ENCODE measurements around the gene DNM2. TPM values are rescaled to one million over a fixed set of nuclear protein-coding genes. Genes with fewer than 3 reads are reported as not detected.

DNM2 gene
- total RNA-seq, 1 donor from 2014 or later = 156 TPM

- Histone ChIP-seq H3K36me3 (no peaks in the 10 kb centered on the region), H3K4me1 (peaks cover 97% of the 10 kb centered on the region), H3K9me3 (replicated peaks) (no peaks in the 10 kb centered on the region), H3K4me3 (no peak overlapping the region), H3K27me3 (ENCODE audit: low read depth) (no peaks in the 10 kb centered on the region), H3K27ac (replicated peaks) (peak overlapping the region; percentile 94)
- no peak for TF ChIP-seq CTCF (IDR thresholded peaks at IDR 0.05; ENCODE audit: borderline replicate concordance)
- DNase-seq = peak; percentile 49
- intact Hi-C loops (cut with micrococcal nuclease) = no loop called here
Measured at GRCh38 chr19:10748927-10749434, 31.1 kb downstream of the DNM2 start.

GRCh38 chr19:10749435-10750384 is 31.8 kb downstream of the DNM2 start:
- no peak for TF ChIP-seq CTCF (IDR thresholded peaks at IDR 0.05; ENCODE audit: borderline replicate concordance)
- DNase-seq = no peak
- Histone ChIP-seq H3K4me1 (peaks cover 97% of the 10 kb centered on the region), H3K27ac (replicated peaks) (peak overlapping the region; percentile 94), H3K27me3 (ENCODE audit: low read depth) (no peaks in the 10 kb centered on the region), H3K36me3 (no peaks in the 10 kb centered on the region), H3K9me3 (replicated peaks) (no peaks in the 10 kb centered on the region), H3K4me3 (no peak overlapping the region)
- intact Hi-C loops (cut with micrococcal nuclease) = no loop called here

- H3K36me3 ChIP-seq = no peaks in the 10 kb centered on the region
- no peaks in the 10 kb centered on the region for H3K27me3 ChIP-seq (ENCODE audit: low read depth)
- H3K9me3 ChIP-seq (replicated peaks) = no peaks in the 10 kb centered on the region
- no peak for TF ChIP-seq CTCF (IDR thresholded peaks at IDR 0.05; ENCODE audit: borderline replicate concordance)
- H3K4me1 ChIP-seq = peaks cover 97% of the 10 kb centered on the region
- DNase-seq = peak; percentile 42
- intact Hi-C loops (cut with micrococcal nuclease) = no loop called here
- H3K4me3 ChIP-seq = peak overlapping the region; percentile 26
- peak overlapping the region; percentile 94 for H3K27ac ChIP-seq (replicated peaks)
Measured at GRCh38 chr19:10751109-10751953, 33.5 kb downstream of the DNM2 start.

- intact Hi-C loops (cut with micrococcal nuclease) = no loop called here
- H3K36me3 ChIP-seq = no peaks in the 10 kb centered on the region
- peak; percentile 58 for DNase-seq
- H3K27me3 ChIP-seq (ENCODE audit: low read depth) = no peaks in the 10 kb centered on the region
- peak overlapping the region; percentile 94 for H3K27ac ChIP-seq (replicated peaks)
- no peaks in the 10 kb centered on the region for H3K9me3 ChIP-seq (replicated peaks)
- TF ChIP-seq CTCF (IDR thresholded peaks at IDR 0.05; ENCODE audit: borderline replicate concordance) = no peak
- H3K4me1 ChIP-seq = peaks cover 98% of the 10 kb centered on the region
- H3K4me3 ChIP-seq = no peak overlapping the region
Measured at GRCh38 chr19:10752237-10752912, 34.5 kb downstream of the DNM2 start.

Measured in left ventricle myocardium inferior (tissue), 1 donor.